IMR-90 (cell line): Measurements from ENCODE around the gene ELMOD3. TPM values are rescaled to one million over a fixed set of nuclear protein-coding genes. Genes with fewer than 3 reads are reported as not detected.
A peak's percentile ranks its signal among the peaks of the same experiment; 100 is the strongest.

ENCODE experiments used
- ATAC-seq: fragments of 200-7000 bp; cut with Tn5 transposase; 2 replicates; pipeline ENCODE4 v1.9.1; 2020; ENCODE audit warnings: low read depth, mild to moderate bottlenecking, moderate library complexity
- BruUV-seq: library from RNA; stranded (reverse); fragments of 400-500 nt; replicated peaks from 2 replicates; lab custom pipeline; 2021; lab: Mats Ljungman, UMichigan
- CTCF ChIA-PET: fragments of 300-600 bp; formaldehyde crosslinking; extraction: SDS; loops from one replicate; lab custom pipeline; 2021; ENCODE audit warnings: antibody characterized with exemption; lab: Yijun Ruan, JAX
- POLR2A ChIA-PET: fragments of 300-600 bp; sonication (Branson Sonifier 250); formaldehyde crosslinking; loops from one replicate; lab custom pipeline; 2022; ENCODE audit warnings: antibody characterized with exemption; ENCODE audit not compliant: unreplicated experiment; lab: Charles Lee
- DNase-seq: peaks from one replicate; pipeline ENCODE4 v3.0.0; 2013
- H2AFZ ChIP-seq: replicated peaks from 2 replicates; pipeline ENCODE3; 2013; ENCODE audit warnings: low read length, mild to moderate bottlenecking; ENCODE audit not compliant: poor library complexity
- H2AK5ac ChIP-seq: 2 replicates; pipeline ENCODE4 v1.6.1; 2013; ENCODE audit warnings: low read depth, low read length, inconsistent platforms
- H2AK9ac ChIP-seq: replicated peaks from 2 replicates; pipeline ENCODE3; 2013; ENCODE audit warnings: mild to moderate bottlenecking, low read depth, low read length, moderate library complexity; ENCODE audit not compliant: poor library complexity
- H2BK120ac ChIP-seq: 2 replicates; pipeline ENCODE4 v1.6.1; 2013; ENCODE audit warnings: low read depth, low read length, inconsistent platforms
- H2BK15ac ChIP-seq: 3 replicates; pipeline ENCODE4 v1.6.1; 2013; ENCODE audit warnings: low read depth, low read length, inconsistent platforms
- H2BK20ac ChIP-seq: 2 replicates; pipeline ENCODE4 v1.6.1; 2013; ENCODE audit warnings: low read depth, mild to moderate bottlenecking, inconsistent platforms, low read length, moderate library complexity
- H2BK5ac ChIP-seq: 2 replicates; pipeline ENCODE4 v1.6.1; 2013; ENCODE audit warnings: mild to moderate bottlenecking, low read depth, low read length, inconsistent platforms; ENCODE audit not compliant: poor library complexity, severe bottlenecking
- H3K14ac ChIP-seq: replicated peaks from 2 replicates; pipeline ENCODE4 v1.6.1; 2013; ENCODE audit warnings: low read depth, low read length, inconsistent platforms
- H3K18ac ChIP-seq: 2 replicates; pipeline ENCODE4 v1.6.1; 2013; ENCODE audit warnings: low read depth, low read length, control low read depth
- H3K23ac ChIP-seq: 2 replicates; pipeline ENCODE4 v1.6.1; 2013; ENCODE audit warnings: low read depth, low read length, inconsistent platforms
- H3K27ac ChIP-seq: 2 replicates; pipeline ENCODE4 v1.5.1; 2013; ENCODE audit warnings: mild to moderate bottlenecking, control low read depth, low read length; ENCODE audit not compliant: insufficient read depth
- H3K27me3 ChIP-seq: 2 replicates; pipeline ENCODE4 v1.6.1; 2013; ENCODE audit warnings: low read length; ENCODE audit not compliant: control insufficient read depth, insufficient read depth
- H3K36me3 ChIP-seq: 2 replicates; pipeline ENCODE4 v1.6.1; 2013; ENCODE audit warnings: low read length, mixed read lengths; ENCODE audit not compliant: control insufficient read depth, insufficient read depth
- H3K4ac ChIP-seq: 2 replicates; pipeline ENCODE4 v1.6.1; 2013; ENCODE audit warnings: low read depth, low read length, inconsistent platforms
- H3K4me1 ChIP-seq: 2 replicates; pipeline ENCODE4 v1.6.1; 2013; ENCODE audit warnings: low read length, mixed read lengths; ENCODE audit not compliant: control insufficient read depth, insufficient read depth
- H3K4me2 ChIP-seq: 2 replicates; pipeline ENCODE4 v1.6.1; 2013; ENCODE audit warnings: low read depth, mild to moderate bottlenecking, control low read depth, low read length, moderate library complexity
- H3K4me3 ChIP-seq: 2 replicates; pipeline ENCODE4 v1.5.1; 2013; ENCODE audit warnings: low read depth, mild to moderate bottlenecking, control low read depth, low read length, moderate library complexity; ENCODE audit not compliant: insufficient read depth
- H3K56ac ChIP-seq: 2 replicates; pipeline ENCODE4 v1.6.1; 2013; ENCODE audit warnings: low read length, inconsistent platforms; ENCODE audit not compliant: insufficient read depth; ENCODE audit errors: extremely low read depth
- H3K79me1 ChIP-seq, 2 experiments: 2 replicates each; pipeline ENCODE4 v1.6.1; 2013; ENCODE audit warnings: low read length in 2 of 2, inconsistent platforms in 1 of 2, low read depth in 1 of 2
- H3K9ac ChIP-seq: 2 replicates; pipeline ENCODE4 v1.6.1; 2013; ENCODE audit warnings: low read depth, low read length, control low read depth
- H3K9me1 ChIP-seq: 2 replicates; pipeline ENCODE4 v1.6.1; 2013; ENCODE audit warnings: low read length, inconsistent platforms; ENCODE audit not compliant: insufficient read depth
- H3K9me3 ChIP-seq: 2 replicates; pipeline ENCODE4 v1.6.1; 2013; ENCODE audit warnings: low read length; ENCODE audit not compliant: control insufficient read depth, insufficient read depth
- H4K20me1 ChIP-seq: 2 replicates; pipeline ENCODE4 v1.6.1; 2013; ENCODE audit warnings: low read length, inconsistent platforms; ENCODE audit not compliant: insufficient read depth
- H4K5ac ChIP-seq: 2 replicates; pipeline ENCODE4 v1.6.1; 2013; ENCODE audit warnings: mild to moderate bottlenecking, low read depth, low read length, control low read depth
- H4K8ac ChIP-seq, 2 experiments: 2 replicates each; pipeline ENCODE4 v1.6.1; 2013; ENCODE audit warnings: low read depth in 2 of 2, low read length in 2 of 2, control low read depth in 1 of 2, inconsistent platforms in 1 of 2
- H4K91ac ChIP-seq: 2 replicates; pipeline ENCODE4 v1.6.1; 2013; ENCODE audit warnings: low read depth, low read length, inconsistent platforms; ENCODE audit not compliant: insufficient read depth
- CHD1 ChIP-seq: IDR thresholded peaks from 2 replicates; pipeline ENCODE4 v1.6.1; 2012; ENCODE audit warnings: low read depth, low read length, improper control_type of control experiment
- CTCF ChIP-seq: conservative IDR thresholded peaks from 2 replicates; pipeline ENCODE4 v1.5.1; 2012; ENCODE audit warnings: mild to moderate bottlenecking, low read depth, low read length, improper control_type of control experiment
- FOS ChIP-seq: fragments of 150-350 bp; IDR thresholded peaks from 2 replicates; pipeline ENCODE4 v1.6.1; 2016; ENCODE audit warnings: low read depth, low read length
- MAFK ChIP-seq: IDR thresholded peaks from 2 replicates; pipeline ENCODE4 v1.6.1; 2012; ENCODE audit warnings: low read depth, low read length, improper control_type of control experiment
- MXI1 ChIP-seq: IDR thresholded peaks from 2 replicates; pipeline ENCODE4 v1.6.1; 2012; ENCODE audit warnings: low read depth, mild to moderate bottlenecking, low read length, moderate library complexity, borderline replicate concordance
- NFE2L2 ChIP-seq: fragments of 150-350 bp; IDR thresholded peaks from 2 replicates; pipeline ENCODE4 v1.6.1; 2016; ENCODE audit warnings: low read depth, mild to moderate bottlenecking, low read length
- RFX5 ChIP-seq: IDR thresholded peaks from 2 replicates; pipeline ENCODE4 v1.8.0; 2012; ENCODE audit warnings: low read depth, mild to moderate bottlenecking, low read length, moderate library complexity
- SMC3 ChIP-seq: fragments of 150-350 bp; IDR thresholded peaks from 2 replicates; pipeline ENCODE4 v1.6.1; 2016; ENCODE audit warnings: low read depth, mild to moderate bottlenecking, antibody characterized with exemption, low read length, moderate library complexity
- whole genome bisulfite sequencing, 2 experiments: methylation state at CpG; one replicate each; pipeline versions ENCODE4 v1.1.5 to v1.1.7; 2013; ENCODE audit warnings: missing lambda C conversion rate in 2 of 2; ENCODE audit not compliant: insufficient read length in 1 of 2; ENCODE audit errors: extremely low coverage in 2 of 2; 5-methylcytosine and 5-hydroxymethylcytosine counted together
- dilution Hi-C: fragments of 300-500 bp; cut with HindIII; formaldehyde crosslinking; loops from one replicate; pipeline ENCODE4 v1.14.3; 2018; ENCODE audit warnings: low sequenced_read_pairs; ENCODE audit not compliant: unreplicated experiment
- in situ Hi-C: fragments of 300-500 bp; cut with MboI; formaldehyde crosslinking; loops from 3 replicates; pipeline ENCODE4 v1.14.3; 2019; ENCODE audit warnings: low sequenced_read_pairs, inconsistent platforms, mixed read lengths
- intact Hi-C: fragments of 100-400 bp; cut with micrococcal nuclease; formaldehyde crosslinking; loops from 2 replicates; pipeline ENCODE4 v1.10.0; 2022
- polyA plus RNA-seq, 3 experiments: library from polyadenylated mRNA; depleted of rRNA; stranded (reverse); fragments of >200 nt; gene quantifications; 2 replicates each; pipeline ENCODE4 v1.2.3, GENCODE V29; 2012; ENCODE audit warnings: low replicate concordance in 1 of 3
- total RNA-seq: library from RNA; depleted of rRNA; stranded (reverse); fragments of >200 nt; gene quantifications from 2 replicates; pipeline ENCODE4 v1.2.3, GENCODE V29; 2012
- TF ChIP-seq, protein P1 (sequence below): fragments of 150-350 bp; IDR thresholded peaks from 2 replicates; pipeline ENCODE4 v1.6.1; 2016; ENCODE audit warnings: low read depth, mild to moderate bottlenecking, low read length, moderate library complexity, borderline replicate concordance

Gene ELMOD3
- total and polyA plus RNA-seq, 2 of the 4 experiments (the other 2 are of a cell fraction): 13.1 to 20.7 TPM

DNA sequence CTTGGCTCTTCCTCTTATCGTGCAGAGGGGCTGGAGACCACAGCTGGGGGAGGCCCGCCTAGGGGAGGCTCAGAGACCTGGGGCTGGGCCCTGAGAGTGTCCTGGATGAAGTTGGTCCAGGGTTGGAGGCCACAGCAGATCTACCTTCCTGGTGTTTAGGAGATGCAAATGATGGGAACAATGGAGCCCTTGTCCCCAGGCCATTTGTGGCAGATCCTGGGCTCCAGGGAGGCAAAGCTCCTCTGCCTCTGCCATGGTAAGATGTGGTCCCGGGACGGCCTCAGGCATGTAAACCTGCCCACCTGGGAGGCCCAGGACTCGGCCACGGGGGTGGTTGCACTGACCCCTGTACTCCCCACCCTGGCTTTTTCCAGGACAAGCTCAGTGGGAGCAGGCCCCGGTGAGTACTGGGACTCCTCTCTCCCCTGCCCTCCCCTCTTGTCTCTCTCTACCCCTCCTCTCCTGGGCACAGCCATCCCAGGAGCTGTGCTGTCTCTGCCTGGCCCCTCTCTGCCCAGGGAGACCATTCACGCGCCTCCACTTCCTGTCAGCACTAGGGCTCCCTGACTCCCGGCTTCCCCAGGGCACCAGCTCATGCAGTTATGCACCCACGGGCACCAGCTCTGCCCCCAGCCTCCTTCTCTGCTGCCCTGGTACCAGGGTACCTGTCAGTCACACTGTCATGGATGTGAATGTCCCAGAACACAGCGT, 74.8 kb downstream of the ELMOD3 start:
- Histone ChIP-seq H4K5ac (no peak overlapping the region), H3K27me3 (no peaks in the 10 kb centered on the region), H3K56ac (no peak overlapping the region), H3K4me2 (no peak overlapping the region), H3K18ac (no peak overlapping the region), H3K79me1 (no peaks in the 10 kb centered on the region), H3K27ac (no peak overlapping the region), H2AFZ (peak overlapping the region; percentile 66), H2AK5ac (peak overlapping the region; percentile 63; the same call in 1 of the 2 replicates), H3K9me3 (no peaks in the 10 kb centered on the region), H2BK15ac (no peak overlapping the region), H2BK120ac (peak overlapping the region; percentile 6; the same call in 1 of the 2 replicates), H3K9ac (no peak overlapping the region), H3K4me1 (peaks cover 16% of the 10 kb centered on the region), H2BK20ac (no peak overlapping the region), H4K91ac (peak overlapping the region; percentile 48; the same call in 1 of the 2 replicates), H2AK9ac (no peak overlapping the region), H4K8ac (0 out of 4 replicates have a peak overlapping the region, but pooled peaks of 1 of the 2 experiments have one; percentile 33), H3K4me3 (no peak overlapping the region), H3K9me1 (no peaks in the 10 kb centered on the region; the same call in 1 of the 2 replicates), H2BK5ac (no peak overlapping the region), H3K14ac (no peak overlapping the region), H3K23ac (no peak overlapping the region), H3K4ac (peak overlapping the region; percentile 15; the same call in 1 of the 2 replicates), H3K36me3 (no peaks in the 10 kb centered on the region), H4K20me1 (no peaks in the 10 kb centered on the region)
- ATAC-seq (no peak), DNase-seq (no peak)
- intact Hi-C loops (no loop called here), dilution Hi-C loops (no loop called here), in situ Hi-C loops (no loop called here)
- no TSS peak for BruUV-seq
- ChIA-PET CTCF (interaction anchor here (2.5 kb wide), 1 partner anchor 110 kb away, joined by 7 read pairs; the partner anchor contains the start of gene MAT2A), POLR2A (interaction anchor here (1.1 to 2.7 kb wide), 2 partner anchors 9 to 110 kb away, joined by 7 to 17 read pairs; partner anchors contain the start of gene MAT2A)
- WGBS, 2 experiments: 83% methylated on average over 5 of the region's 12 CpGs; no CpG with 5 or more reads in 1 of the 2 experiments
- TF ChIP-seq, protein P1, sequence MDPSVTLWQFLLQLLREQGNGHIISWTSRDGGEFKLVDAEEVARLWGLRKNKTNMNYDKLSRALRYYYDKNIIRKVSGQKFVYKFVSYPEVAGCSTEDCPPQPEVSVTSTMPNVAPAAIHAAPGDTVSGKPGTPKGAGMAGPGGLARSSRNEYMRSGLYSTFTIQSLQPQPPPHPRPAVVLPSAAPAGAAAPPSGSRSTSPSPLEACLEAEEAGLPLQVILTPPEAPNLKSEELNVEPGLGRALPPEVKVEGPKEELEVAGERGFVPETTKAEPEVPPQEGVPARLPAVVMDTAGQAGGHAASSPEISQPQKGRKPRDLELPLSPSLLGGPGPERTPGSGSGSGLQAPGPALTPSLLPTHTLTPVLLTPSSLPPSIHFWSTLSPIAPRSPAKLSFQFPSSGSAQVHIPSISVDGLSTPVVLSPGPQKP: no peak
- no peak for TF ChIP-seq CHD1
- no peak for TF ChIP-seq CTCF
- no peak for TF ChIP-seq NFE2L2
- TF ChIP-seq RFX5: no peak
- no peak for TF ChIP-seq MAFK
- TF ChIP-seq FOS: no peak
- no peak for TF ChIP-seq SMC3
- no peak for TF ChIP-seq MXI1
